Esophagus muscularis mucosa (tissue), 4 donors: Measurements from ENCODE around the gene RBBP4. TPM values are rescaled to one million over a fixed set of nuclear protein-coding genes. Genes with fewer than 3 reads are reported as not detected.

Experiments
- DNase-seq: peaks from one replicate; pipeline ENCODE4 v3.0.0-alpha.2; 2017; ENCODE audit errors: extremely low spot score
- H3K27ac ChIP-seq, 4 donors: fragments of 200-600 bp; sonication (generic); replicated peaks in 1 of 4; 1 replicate in 3 of 4; 2 replicates in 1 of 4; pipeline ENCODE4 v1.5.1; 2016 to 2019; ENCODE audit warnings: mild to moderate bottlenecking in 1 of 4
- H3K27me3 ChIP-seq, 4 donors: fragments of 200-600 bp; sonication (generic); one replicate each; pipeline versions ENCODE4 v1.5.1 to v1.6.0; 2016 to 2019
- H3K36me3 ChIP-seq, 4 donors: fragments of 200-600 bp; sonication (generic); one replicate each; pipeline ENCODE4 v1.5.1; 2016 to 2019
- H3K4me1 ChIP-seq, 4 donors: fragments of 200-600 bp; sonication (generic); one replicate each; pipeline ENCODE4 v1.5.1; 2016 to 2019
- H3K4me3 ChIP-seq, 4 donors: fragments of 200-600 bp; sonication (generic); 1 replicate in 2 of 4; 2 replicates in 2 of 4; pipeline ENCODE4 v1.5.1; 2016 to 2019; ENCODE audit warnings: mild to moderate bottlenecking in 4 of 4, moderate library complexity in 1 of 4
- H3K9me3 ChIP-seq, 4 donors: fragments of 200-600 bp; sonication (generic); 1 replicate in 3 of 4; 2 replicates in 1 of 4; pipeline ENCODE4 v1.5.1; 2016 to 2019
- CTCF ChIP-seq, 3 experiments: fragments of 200-600 bp in 2 of 3; fragments of 450-650 bp in 1 of 3; sonication (generic) in 2 of 3; IDR thresholded peaks; one replicate each; pipeline ENCODE4 v1.5.1; 2017 to 2019; ENCODE audit warnings: antibody characterized with exemption in 3 of 3, mild to moderate bottlenecking in 2 of 3, moderate library complexity in 1 of 3
- EP300 ChIP-seq: sonication (generic); formaldehyde crosslinking; IDR thresholded peaks from one replicate; pipeline ENCODE4 v1.6.1; 2017; ENCODE audit warnings: antibody characterized with exemption
- POLR2A ChIP-seq: fragments of 450-650 bp; IDR thresholded peaks from one replicate; pipeline ENCODE4 v1.6.1; 2017; ENCODE audit warnings: antibody characterized with exemption, moderate library complexity, mild to moderate bottlenecking, low read depth
- POLR2AphosphoS5 ChIP-seq, 2 donors: sonication (generic); formaldehyde crosslinking; IDR thresholded peaks; one replicate each; pipeline ENCODE4 v1.6.1; 2017; ENCODE audit warnings: antibody characterized with exemption in 2 of 2
- WGBS: methylation state at CpG from one replicate; pipeline ENCODE4 v1.1.5; 2018; 5-methylcytosine and 5-hydroxymethylcytosine counted together
- intact Hi-C: fragments of 100-400 bp; cut with DNase I; formaldehyde crosslinking; loops from one replicate; pipeline ENCODE4 v1.15.1; 2023
- total RNA-seq, 4 donors: library from RNA; depleted of rRNA; stranded (reverse); fragments of >200 nt; gene quantifications; one replicate each; pipeline versions ENCODE4 v1.1.0 to v1.2.1, GENCODE V29; 2016

RBBP4 gene
- total RNA-seq, 4 donors from 2014 or later, result 83.0 to 98.8 (median 92.2) TPM

GRCh38 chr1:32714277-32714676, 63.3 kb downstream of the RBBP4 start:
- Histone ChIP-seq H3K27ac (no peak overlapping the region), H3K4me3 (no peak overlapping the region), H3K27me3 (no peaks in the 10 kb centered on the region), H3K4me1 (peaks cover 4 to 18% (median 9%) of the 10 kb centered on the region in 4 donors), H3K9me3 (no peaks in the 10 kb centered on the region), H3K36me3 (no peaks in the 10 kb centered on the region)
- WGBS, result 82% methylated on average over 4 of the region's 4 CpGs
- TF ChIP-seq CTCF (IDR thresholded peaks at IDR 0.05) (no peak), POLR2AphosphoS5 (IDR thresholded peaks at IDR 0.05) (no peak), POLR2A (no peak), EP300 (no peak)
- DNase-seq, result no peak
- intact Hi-C loops, result loop anchor here (10.0 kb wide), 2 partner anchors 161 to 371 kb away; partner anchors contain the start of genes AZIN2 and FNDC5

DNA sequence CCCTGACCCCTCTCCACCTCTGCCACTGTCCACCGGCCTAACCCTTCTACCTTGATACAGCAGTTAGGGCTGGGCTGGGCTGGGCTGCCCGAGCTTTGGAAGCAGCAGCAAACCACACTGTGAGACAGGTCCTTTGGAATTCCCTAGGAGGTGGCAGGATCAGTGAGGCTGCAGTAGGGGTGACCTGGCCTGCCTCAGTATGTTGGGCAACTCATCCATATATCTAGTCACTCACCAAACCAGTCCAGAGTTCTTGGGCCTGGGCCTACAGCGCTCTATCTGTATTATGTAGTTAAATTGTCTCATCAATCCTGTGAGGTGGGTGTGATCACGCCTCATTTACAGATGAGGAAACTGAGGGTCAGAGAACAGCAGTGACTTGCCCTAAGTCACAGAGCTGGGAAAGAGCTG, 64.9 kb downstream of the RBBP4 start:
- no peak for DNase-seq
- no peaks in the 10 kb centered on the region for H3K27me3 ChIP-seq
- no peaks in the 10 kb centered on the region for H3K9me3 ChIP-seq
- H3K4me3 ChIP-seq, result no peak overlapping the region
- H3K36me3 ChIP-seq, result no peaks in the 10 kb centered on the region
- intact Hi-C loops, result loop anchor here (10.0 kb wide), 2 partner anchors 159 to 369 kb away; partner anchors contain the start of genes AZIN2 and FNDC5
- H3K27ac ChIP-seq, result no peak overlapping the region
- H3K4me1 ChIP-seq, result peaks cover 4 to 18% (median 9%) of the 10 kb centered on the region in 4 donors
- TF ChIP-seq CTCF (IDR thresholded peaks at IDR 0.05), result no peak
- TF ChIP-seq POLR2A, result no peak
- TF ChIP-seq POLR2AphosphoS5 (IDR thresholded peaks at IDR 0.05), result no peak
- TF ChIP-seq EP300, result no peak
- 100% methylated on average over 1 of the region's 4 CpGs for WGBS

DNA sequence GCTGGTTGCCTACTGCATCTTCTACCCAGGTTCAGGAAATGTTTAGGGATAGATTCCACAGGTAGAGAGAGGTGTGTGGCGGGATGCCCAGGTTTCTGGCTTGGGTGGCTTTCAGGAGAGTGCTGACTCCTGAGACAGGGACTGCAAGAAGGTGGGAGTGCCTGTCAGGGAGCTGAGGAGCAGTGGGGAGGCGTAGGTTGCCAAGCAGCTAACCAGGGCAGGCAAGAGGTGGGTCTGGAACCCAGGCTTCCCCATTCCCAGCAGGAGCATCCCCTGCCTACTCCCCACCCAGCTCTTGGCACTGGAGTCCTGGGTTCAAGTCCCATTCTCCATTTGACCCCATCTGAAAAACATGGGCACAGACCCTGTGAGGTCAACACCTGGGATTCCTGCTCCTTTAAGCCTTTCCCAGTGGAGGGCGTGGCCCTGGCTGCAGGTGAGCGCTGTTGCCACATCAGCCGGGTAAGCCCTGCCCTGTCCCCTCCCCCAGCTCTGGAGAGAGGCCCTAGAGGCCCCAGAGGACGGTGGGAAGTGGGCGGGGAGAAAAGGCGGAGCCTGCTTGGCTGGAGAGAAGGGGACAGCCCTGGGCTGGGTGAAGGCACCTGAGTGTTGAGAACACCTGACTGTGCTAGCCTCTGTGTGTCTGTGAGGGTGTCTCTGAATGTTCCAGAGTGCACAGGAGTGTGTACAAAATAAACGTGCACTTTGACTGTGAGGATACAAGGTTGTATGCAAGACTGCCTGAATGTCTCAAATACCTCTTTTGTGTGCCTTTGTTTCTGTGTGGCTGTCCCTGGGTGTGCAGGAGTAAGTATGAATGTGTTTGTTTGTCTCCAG, 65.5 kb downstream of the RBBP4 start:
- Histone ChIP-seq H3K27ac (no peak overlapping the region), H3K27me3 (no peaks in the 10 kb centered on the region), H3K4me3 (no peak overlapping the region), H3K36me3 (no peaks in the 10 kb centered on the region), H3K4me1 (peaks cover 4 to 18% (median 9%) of the 10 kb centered on the region in 4 donors), H3K9me3 (no peaks in the 10 kb centered on the region)
- 32% methylated on average over 9 of the region's 9 CpGs for WGBS
- no peak for DNase-seq
- TF ChIP-seq CTCF (IDR thresholded peaks at IDR 0.05), result no peak
- no peak for TF ChIP-seq POLR2AphosphoS5 (IDR thresholded peaks at IDR 0.05)
- no peak for TF ChIP-seq POLR2A
- no peak for TF ChIP-seq EP300
- intact Hi-C loops, result loop anchor here (10.0 kb wide), 2 partner anchors 158 to 368 kb away; partner anchors contain the start of genes AZIN2 and FNDC5

DNA sequence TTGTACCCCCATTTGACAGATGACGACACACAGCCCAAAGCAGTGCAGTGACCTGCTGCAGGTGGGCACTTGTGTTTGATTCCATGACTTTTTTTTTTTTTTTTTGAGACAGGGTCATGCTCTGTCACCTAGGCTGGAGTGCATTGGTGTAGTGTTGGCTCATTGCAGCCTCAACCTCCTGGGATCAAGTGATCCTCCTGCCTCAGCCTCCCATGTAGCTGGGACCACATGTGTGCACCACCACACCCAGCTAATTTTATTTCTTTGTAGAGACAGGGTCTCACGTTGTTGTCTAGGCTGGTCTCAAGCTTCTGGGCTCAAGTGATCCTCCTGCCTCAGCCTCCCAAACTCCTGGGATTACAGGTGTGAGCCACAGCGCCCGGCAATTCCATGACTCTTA, 66.5 kb downstream of the RBBP4 start:
- Histone ChIP-seq H3K36me3 (no peaks in the 10 kb centered on the region), H3K4me3 (no peak overlapping the region), H3K27ac (no peak overlapping the region), H3K4me1 (peaks cover 0 to 10% (median 2%) of the 10 kb centered on the region in 4 donors), H3K9me3 (no peaks in the 10 kb centered on the region), H3K27me3 (no peaks in the 10 kb centered on the region)
- no peak for DNase-seq
- intact Hi-C loops, result loop anchor here (10.0 kb wide), 2 partner anchors 157 to 367 kb away; partner anchors contain the start of genes AZIN2 and FNDC5
- WGBS, result 95% methylated on average over 4 of the region's 4 CpGs
- TF ChIP-seq EP300, result no peak
- no peak for TF ChIP-seq POLR2AphosphoS5 (IDR thresholded peaks at IDR 0.05)
- no peak for TF ChIP-seq CTCF (IDR thresholded peaks at IDR 0.05)
- TF ChIP-seq POLR2A, result no peak
